HG02981 (cell line): Measurements from ENCODE around the gene SATL1.
"Not testable (repeated sequence)": the region's sequence is repeated elsewhere in the genome, so short reads cannot be mapped to it uniquely, and the experiment has no call there.

Experiments used
- ATAC-seq: cut with Tn5 transposase; IDR thresholded peaks from one replicate; pipeline ENCODE4 v1.9.1; 2021; ENCODE audit warnings: mild to moderate bottlenecking, moderate library complexity; ENCODE audit not compliant: unreplicated experiment

The SATL1 gene

GRCh38 chrX:85112293-85112692 is 131.3 kb downstream of the SATL1 start:
- no peak for ATAC-seq

GRCh38 chrX:85111347-85111746 is 132.2 kb downstream of the SATL1 start:
- ATAC-seq: no peak

- no peak for ATAC-seq
Observed at GRCh38 chrX:85109235-85109634, 134.3 kb downstream of the SATL1 start.

- no peak for ATAC-seq
Observed at GRCh38 chrX:85108165-85108564, 135.4 kb downstream of the SATL1 start.

GRCh38 chrX:85107407-85107806 is 136.2 kb downstream of the SATL1 start:
- no peak for ATAC-seq

GRCh38 chrX:85089321-85089840 is 154.2 kb downstream of the SATL1 start:
- no peak for ATAC-seq

GRCh38 chrX:85084770-85085393 is 158.7 kb downstream of the SATL1 start:
- ATAC-seq: peak; percentile 77

- not testable (repeated sequence) for ATAC-seq
Observed at GRCh38 chrX:85077247-85077646, 166.3 kb downstream of the SATL1 start.

- no peak for ATAC-seq
Observed at GRCh38 chrX:85065512-85066198, 177.9 kb downstream of the SATL1 start.

GRCh38 chrX:85052636-85053343 is 190.8 kb downstream of the SATL1 start:
- no peak for ATAC-seq

- ATAC-seq: no peak
Observed at GRCh38 chrX:85052205-85052604, 191.4 kb downstream of the SATL1 start.

GRCh38 chrX:85051627-85052026 is 192.0 kb downstream of the SATL1 start:
- no peak for ATAC-seq
